Measurements from ENCODE around the gene RAD51B. TPM values are rescaled to one million over a fixed set of nuclear protein-coding genes. Genes with fewer than 3 reads are reported as not detected.

RAD51B gene
- total and polyA plus RNA-seq, 9 donors: 21.6 to 70.1 (median 35.1) TPM

DNA sequence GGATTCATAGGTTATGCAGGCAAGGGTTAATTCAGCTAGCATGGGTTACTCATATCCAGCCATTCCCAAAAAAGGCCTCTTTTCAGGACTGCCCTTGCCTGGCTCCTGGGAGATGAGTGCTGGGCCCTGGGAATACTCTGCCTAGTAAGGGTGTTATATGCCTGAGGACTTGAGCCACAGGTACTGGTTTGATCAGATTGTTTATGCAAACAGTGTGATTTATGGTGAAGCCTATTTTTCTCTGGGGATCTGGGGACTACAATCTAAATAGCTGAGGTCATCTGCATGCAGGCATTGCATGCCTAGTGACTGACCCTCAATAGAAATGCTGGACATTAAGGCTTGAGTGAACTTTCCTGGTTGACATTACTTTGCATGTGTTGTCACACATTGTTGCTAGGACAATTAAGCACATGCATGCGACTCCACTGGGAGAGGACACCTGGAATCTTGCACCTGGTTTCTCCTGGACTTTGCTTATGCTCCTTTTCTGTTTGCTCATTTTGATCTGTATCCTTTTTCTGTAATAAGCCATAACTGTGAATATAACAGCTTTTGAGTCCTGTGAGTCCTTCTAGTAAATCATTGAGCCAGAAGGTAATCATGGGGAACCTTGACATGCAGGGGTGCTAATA, 73.0 kb downstream of the RAD51B start:
- Histone ChIP-seq H3K9me3 (no peaks in the 10 kb centered on the region), H3K4me3 (no peak overlapping the region), H3K27me3 (no peaks in the 10 kb centered on the region), H3K27ac (peak overlapping the region in 1 of 2 donors; percentile 23), H3K4me1 (ENCODE audit: insufficient read depth) (peaks cover 6% of the 10 kb centered on the region), H3K36me3 (no peaks in the 10 kb centered on the region)
- WGBS, 3 donors: 97 to 100% (median 100%) methylated on average over 1 of the region's 1 CpG
- no peak for DNase-seq
- TF ChIP-seq, protein P1, sequence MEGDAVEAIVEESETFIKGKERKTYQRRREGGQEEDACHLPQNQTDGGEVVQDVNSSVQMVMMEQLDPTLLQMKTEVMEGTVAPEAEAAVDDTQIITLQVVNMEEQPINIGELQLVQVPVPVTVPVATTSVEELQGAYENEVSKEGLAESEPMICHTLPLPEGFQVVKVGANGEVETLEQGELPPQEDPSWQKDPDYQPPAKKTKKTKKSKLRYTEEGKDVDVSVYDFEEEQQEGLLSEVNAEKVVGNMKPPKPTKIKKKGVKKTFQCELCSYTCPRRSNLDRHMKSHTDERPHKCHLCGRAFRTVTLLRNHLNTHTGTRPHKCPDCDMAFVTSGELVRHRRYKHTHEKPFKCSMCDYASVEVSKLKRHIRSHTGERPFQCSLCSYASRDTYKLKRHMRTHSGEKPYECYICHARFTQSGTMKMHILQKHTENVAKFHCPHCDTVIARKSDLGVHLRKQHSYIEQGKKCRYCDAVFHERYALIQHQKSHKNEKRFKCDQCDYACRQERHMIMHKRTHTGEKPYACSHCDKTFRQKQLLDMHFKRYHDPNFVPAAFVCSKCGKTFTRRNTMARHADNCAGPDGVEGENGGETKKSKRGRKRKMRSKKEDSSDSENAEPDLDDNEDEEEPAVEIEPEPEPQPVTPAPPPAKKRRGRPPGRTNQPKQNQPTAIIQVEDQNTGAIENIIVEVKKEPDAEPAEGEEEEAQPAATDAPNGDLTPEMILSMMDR (IDR thresholded peaks at IDR 0.05): no peak
- TF ChIP-seq POLR2A (IDR thresholded peaks at IDR 0.05) (no peak), EP300 (IDR thresholded peaks at IDR 0.05) (no peak)
- intact Hi-C loops (cut with DNase I): no loop called here

DNA sequence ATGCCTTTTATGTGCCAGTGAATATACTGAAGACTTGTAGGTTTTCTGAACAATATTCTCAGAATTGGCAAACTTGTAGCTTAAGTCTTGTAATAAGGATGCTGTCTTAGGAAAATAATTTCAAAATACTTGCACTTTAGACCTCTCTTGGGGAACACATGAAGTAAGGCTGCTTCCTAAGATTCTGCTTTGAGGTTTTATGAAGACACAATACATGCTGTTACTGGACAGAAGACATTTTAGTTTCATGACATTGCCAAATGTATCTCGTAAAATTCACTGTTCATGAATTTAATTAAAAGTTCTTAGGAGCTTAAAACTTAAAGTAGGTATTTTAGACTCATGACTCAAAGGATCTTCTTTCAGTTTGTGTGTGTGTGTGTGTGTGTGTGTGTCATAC, 80.7 kb downstream of the RAD51B start:
- WGBS, 3 donors: 62 to 94% (median 66%) methylated on average over 1 of the region's 1 CpG
- no peak for TF ChIP-seq EP300 (IDR thresholded peaks at IDR 0.05)
- H3K4me3 ChIP-seq: no peak overlapping the region
- intact Hi-C loops (cut with DNase I): no loop called here
- H3K9me3 ChIP-seq: peaks cover 0 to 6% of the 10 kb centered on the region in 2 donors
- H3K27me3 ChIP-seq: no peaks in the 10 kb centered on the region
- H3K27ac ChIP-seq: no peak overlapping the region
- H3K4me1 ChIP-seq (ENCODE audit: insufficient read depth): no peaks in the 10 kb centered on the region
- no peak for DNase-seq
- H3K36me3 ChIP-seq: no peaks in the 10 kb centered on the region

GRCh38 chr14:67908052-67908754, 88.6 kb downstream of the RAD51B start:
- Histone ChIP-seq H3K36me3 (no peaks in the 10 kb centered on the region), H3K4me1 (ENCODE audit: insufficient read depth) (peaks cover 7% of the 10 kb centered on the region), H3K27ac (peak overlapping the region in 1 of 2 donors; percentile 48), H3K27me3 (no peaks in the 10 kb centered on the region), H3K4me3 (peak overlapping the region; percentile 14), H3K9me3 (no peaks in the 10 kb centered on the region)
- intact Hi-C loops (cut with DNase I): no loop called here
- DNase-seq: peak in 1 of 5 donors; percentile 37
- TF ChIP-seq EP300 (IDR thresholded peaks at IDR 0.05): no peak
- no peak for TF ChIP-seq POLR2A (IDR thresholded peaks at IDR 0.05)
- TF ChIP-seq, protein P1 (IDR thresholded peaks at IDR 0.05): no peak

DNA sequence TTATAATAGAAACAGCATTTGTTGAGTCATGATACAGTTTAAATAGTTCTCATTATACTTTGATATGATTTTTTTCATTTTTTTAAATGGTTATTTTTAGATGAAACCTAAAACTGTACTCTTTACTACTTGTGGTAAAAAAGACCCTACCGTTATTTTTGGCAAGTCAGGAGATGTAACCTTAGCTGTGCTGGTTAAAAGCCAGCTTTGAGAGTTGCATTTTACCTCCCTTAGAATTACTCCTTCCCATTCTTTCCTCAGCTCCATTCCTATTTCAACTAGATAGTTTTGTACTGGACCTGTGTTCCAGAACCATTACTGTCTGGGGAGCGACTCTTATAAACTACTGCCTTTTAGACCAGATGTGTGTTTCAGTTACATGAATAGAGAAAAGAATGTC, 92.0 kb downstream of the RAD51B start:
- intact Hi-C loops (cut with DNase I): no loop called here
- no peak for DNase-seq
- Histone ChIP-seq H3K27me3 (no peaks in the 10 kb centered on the region), H3K36me3 (no peaks in the 10 kb centered on the region), H3K27ac (no peak overlapping the region), H3K9me3 (no peaks in the 10 kb centered on the region), H3K4me3 (no peak overlapping the region), H3K4me1 (ENCODE audit: insufficient read depth) (peaks cover 7% of the 10 kb centered on the region)
- 29 to 39% (median 37%) methylated on average over 2 of the region's 2 CpGs for WGBS, 3 donors
- TF ChIP-seq, protein P1 (IDR thresholded peaks at IDR 0.05): no peak
- TF ChIP-seq EP300 (IDR thresholded peaks at IDR 0.05): no peak
- no peak for TF ChIP-seq POLR2A (IDR thresholded peaks at IDR 0.05)

GRCh38 chr14:67916430-67916829, 96.9 kb downstream of the RAD51B start:
- H3K4me3 ChIP-seq: no peak overlapping the region
- no peak overlapping the region for H3K27ac ChIP-seq
- peaks cover 2% of the 10 kb centered on the region for H3K4me1 ChIP-seq (ENCODE audit: insufficient read depth)
- intact Hi-C loops (cut with DNase I): no loop called here
- TF ChIP-seq POLR2A (IDR thresholded peaks at IDR 0.05): no peak
- TF ChIP-seq, protein P1 (IDR thresholded peaks at IDR 0.05): no peak
- TF ChIP-seq EP300 (IDR thresholded peaks at IDR 0.05): no peak
- H3K27me3 ChIP-seq: no peaks in the 10 kb centered on the region
- no peak for DNase-seq
- no peaks in the 10 kb centered on the region for H3K9me3 ChIP-seq
- H3K36me3 ChIP-seq: no peaks in the 10 kb centered on the region
- WGBS, 3 donors: 89 to 91% (median 90%) methylated on average over 4 of the region's 4 CpGs

Measured in ovary (tissue), 9 donors.